Measurements from ENCODE around the gene SRC.

- TF ChIP-seq GATA3 (IDR thresholded peaks at IDR 0.05; ENCODE audit: low read depth, low read length) (no peak), GATA2 (IDR thresholded peaks at IDR 0.05; ENCODE audit: low read depth, low read length) (no peak)
These were observed 71.1 kb downstream of the SRC start for GRCh38 chr20:37416848-37417616.

All from SH-SY5Y (cell line).